Effector memory CD8-positive, alpha-beta T cell (primary cell): Measurements from ENCODE around the gene EP400.

ENCODE experiments used
- ATAC-seq: fragments of 150-1000 bp; cut with Tn5 transposase; replicated peaks from 2 replicates; pipeline ENCODE4 v1.10.0; 2021; ENCODE audit warnings: mild to moderate bottlenecking, moderate library complexity
- DNase-seq, 3 experiments: peaks; one replicate each; pipeline ENCODE4 v3.0.0; 2021
- H3K27ac Mint-ChIP-seq, 2 donors: one replicate each; pipeline ENCODE4 v1.8.0; 2022; ENCODE audit warnings: mild to moderate bottlenecking in 2 of 2, mixed read lengths in 2 of 2, moderate library complexity in 2 of 2
- H3K27me3 Mint-ChIP-seq, 2 donors: one replicate each; pipeline ENCODE4 v1.8.0; 2022; ENCODE audit warnings: mixed read lengths in 2 of 2
- H3K36me3 Mint-ChIP-seq: one replicate; pipeline ENCODE4 v1.8.0; 2022; ENCODE audit warnings: mild to moderate bottlenecking, moderate library complexity, mixed read lengths; ENCODE audit not compliant: insufficient read depth
- H3K4me1 Mint-ChIP-seq, 2 donors: one replicate each; pipeline ENCODE4 v1.8.0; 2022; ENCODE audit warnings: low read depth in 2 of 2, mixed read lengths in 2 of 2
- H3K4me3 Mint-ChIP-seq, 2 donors: one replicate each; pipeline ENCODE4 v1.8.0; 2022; ENCODE audit warnings: mild to moderate bottlenecking in 2 of 2, mixed read lengths in 2 of 2, moderate library complexity in 2 of 2
- H3K9me3 Mint-ChIP-seq, 2 donors: one replicate each; pipeline ENCODE4 v1.8.0; 2022; ENCODE audit warnings: mixed read lengths in 2 of 2

The EP400 gene

GRCh38 chr12:131908092-131909080 is 41.4 kb upstream of the EP400 start:
- H3K27ac Mint-ChIP-seq, result no peak overlapping the region
- no peaks in the 10 kb centered on the region for H3K9me3 Mint-ChIP-seq
- no peak overlapping the region for H3K4me3 Mint-ChIP-seq
- peaks cover 29% of the 10 kb centered on the region for H3K36me3 Mint-ChIP-seq
- H3K27me3 Mint-ChIP-seq, result no peaks in the 10 kb centered on the region
- ATAC-seq, result no peak
- peaks cover 9 to 15% of the 10 kb centered on the region in 2 donors for H3K4me1 Mint-ChIP-seq
- no peak for DNase-seq

- no peak for DNase-seq
- no peaks in the 10 kb centered on the region for H3K9me3 Mint-ChIP-seq
- H3K27ac Mint-ChIP-seq, result no peak overlapping the region
- ATAC-seq, result no peak
- peaks cover 35% of the 10 kb centered on the region for H3K36me3 Mint-ChIP-seq
- no peaks in the 10 kb centered on the region for H3K27me3 Mint-ChIP-seq
- H3K4me3 Mint-ChIP-seq, result no peak overlapping the region
- peaks cover 8 to 15% of the 10 kb centered on the region in 2 donors for H3K4me1 Mint-ChIP-seq
Measured at GRCh38 chr12:131909081-131909751, 40.5 kb upstream of the EP400 start.

- Mint-ChIP-seq H3K27ac (no peak overlapping the region), H3K4me1 (peaks cover 8 to 11% of the 10 kb centered on the region in 2 donors), H3K36me3 (peaks cover 39% of the 10 kb centered on the region), H3K4me3 (no peak overlapping the region), H3K9me3 (no peaks in the 10 kb centered on the region), H3K27me3 (no peaks in the 10 kb centered on the region)
- ATAC-seq, result no peak
- DNase-seq, result no peak
Measured at GRCh38 chr12:131909752-131910219, 40.0 kb upstream of the EP400 start.

- peaks cover 3 to 4% of the 10 kb centered on the region in 2 donors for H3K4me1 Mint-ChIP-seq
- ATAC-seq (no peak), DNase-seq (no peak)
- no peaks in the 10 kb centered on the region for H3K27me3 Mint-ChIP-seq
- no peak overlapping the region for H3K4me3 Mint-ChIP-seq
- H3K9me3 Mint-ChIP-seq, result no peaks in the 10 kb centered on the region
- H3K36me3 Mint-ChIP-seq, result peaks cover 44% of the 10 kb centered on the region
- H3K27ac Mint-ChIP-seq, result peak overlapping the region in 1 of 2 donors; percentile 17
Measured at GRCh38 chr12:131910302-131911027, 39.3 kb upstream of the EP400 start.

GRCh38 chr12:131911028-131911650 is 38.6 kb upstream of the EP400 start:
- no peak overlapping the region for H3K4me3 Mint-ChIP-seq
- H3K27ac Mint-ChIP-seq, result peak overlapping the region in 1 of 2 donors; percentile 17
- DNase-seq (no peak), ATAC-seq (no peak)
- H3K9me3 Mint-ChIP-seq, result no peaks in the 10 kb centered on the region
- H3K27me3 Mint-ChIP-seq, result no peaks in the 10 kb centered on the region
- H3K4me1 Mint-ChIP-seq, result no peaks in the 10 kb centered on the region
- peaks cover 47% of the 10 kb centered on the region for H3K36me3 Mint-ChIP-seq

- ATAC-seq, result no peak
- Mint-ChIP-seq H3K4me1 (no peaks in the 10 kb centered on the region), H3K36me3 (peaks cover 51% of the 10 kb centered on the region), H3K9me3 (no peaks in the 10 kb centered on the region), H3K27me3 (no peaks in the 10 kb centered on the region), H3K4me3 (no peak overlapping the region), H3K27ac (peak overlapping the region in 1 of 2 donors; percentile 31)
- DNase-seq, result no peak
Measured at GRCh38 chr12:131911851-131912477, 37.8 kb upstream of the EP400 start.

- Mint-ChIP-seq H3K27ac (no peak overlapping the region), H3K4me1 (no peaks in the 10 kb centered on the region), H3K27me3 (no peaks in the 10 kb centered on the region), H3K36me3 (peaks cover 53% of the 10 kb centered on the region), H3K4me3 (no peak overlapping the region), H3K9me3 (no peaks in the 10 kb centered on the region)
- no peak for ATAC-seq
- DNase-seq, result no peak
Measured at GRCh38 chr12:131912518-131913274, 37.0 kb upstream of the EP400 start.

GRCh38 chr12:131913666-131914065 is 36.1 kb upstream of the EP400 start:
- Mint-ChIP-seq H3K9me3 (no peaks in the 10 kb centered on the region), H3K4me1 (no peaks in the 10 kb centered on the region), H3K27me3 (no peaks in the 10 kb centered on the region)

GRCh38 chr12:131914179-131914702 is 35.5 kb upstream of the EP400 start:
- peaks cover 54% of the 10 kb centered on the region for H3K36me3 Mint-ChIP-seq
- no peak overlapping the region for H3K27ac Mint-ChIP-seq
- no peak for DNase-seq
- no peaks in the 10 kb centered on the region for H3K27me3 Mint-ChIP-seq
- no peaks in the 10 kb centered on the region for H3K9me3 Mint-ChIP-seq
- no peaks in the 10 kb centered on the region for H3K4me1 Mint-ChIP-seq
- no peak for ATAC-seq
- H3K4me3 Mint-ChIP-seq, result no peak overlapping the region

More at GRCh38 chr12:131913666-131914065, 36.1 kb upstream of the EP400 start:
- ATAC-seq (no peak), DNase-seq (no peak)
- no peak overlapping the region for H3K27ac Mint-ChIP-seq
- H3K4me3 Mint-ChIP-seq, result no peak overlapping the region
- H3K36me3 Mint-ChIP-seq, result peaks cover 58% of the 10 kb centered on the region

- Mint-ChIP-seq H3K4me3 (no peak overlapping the region), H3K9me3 (no peaks in the 10 kb centered on the region), H3K4me1 (no peaks in the 10 kb centered on the region), H3K27ac (peak overlapping the region in 1 of 2 donors; percentile 71), H3K27me3 (no peaks in the 10 kb centered on the region), H3K36me3 (peaks cover 57% of the 10 kb centered on the region)
- ATAC-seq (no peak), DNase-seq (no peak)
Measured at GRCh38 chr12:131915000-131915689, 34.6 kb upstream of the EP400 start.

GRCh38 chr12:131915823-131916222 is 33.9 kb upstream of the EP400 start:
- ATAC-seq (no peak), DNase-seq (no peak)
- no peaks in the 10 kb centered on the region for H3K27me3 Mint-ChIP-seq
- peaks cover 56% of the 10 kb centered on the region for H3K36me3 Mint-ChIP-seq
- no peak overlapping the region for H3K27ac Mint-ChIP-seq
- no peaks in the 10 kb centered on the region for H3K4me1 Mint-ChIP-seq
- no peak overlapping the region for H3K4me3 Mint-ChIP-seq
- no peaks in the 10 kb centered on the region for H3K9me3 Mint-ChIP-seq
